ENCODE results near the gene CTBP1. TPM values are rescaled to one million over a fixed set of nuclear protein-coding genes. Genes with fewer than 3 reads are reported as not detected.
A peak's percentile ranks its signal among the peaks of the same experiment; 100 is the strongest.

Gene CTBP1
- total RNA-seq, 1 experiment from 2014 or later: 178 TPM

DNA sequence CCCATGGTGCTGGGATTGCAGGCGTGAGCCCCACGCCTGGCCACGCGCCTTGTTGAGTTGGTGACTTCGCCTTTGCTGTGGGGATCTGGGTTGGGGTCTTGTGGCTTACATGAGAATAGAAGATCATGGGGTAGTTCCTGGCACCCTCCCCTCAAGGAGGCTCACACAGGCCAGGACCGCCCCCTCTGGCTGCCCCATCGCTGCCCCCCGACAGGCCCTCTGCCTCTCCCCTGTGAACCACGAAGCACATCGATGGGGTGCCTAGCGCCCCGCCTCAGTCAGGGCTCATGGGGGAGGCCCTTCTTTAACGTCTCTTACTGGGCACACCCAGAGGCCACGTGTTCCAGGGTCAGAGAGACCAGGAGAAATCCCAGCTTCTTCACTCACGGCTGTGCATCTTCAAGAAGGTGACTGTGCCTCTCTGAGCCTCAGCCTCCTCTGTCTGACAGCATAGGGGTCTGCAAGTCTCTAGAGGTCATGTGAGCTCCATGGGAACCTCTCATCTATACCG is 53.0 kb downstream of the CTBP1 start:
- in situ Hi-C loops (cut with HindIII; ENCODE audit: low pct_unique_long_range_greater_than_20kb, low sequenced_read_pairs): no loop called here
- no peak for DNase-seq (ENCODE audit: low read depth)

DNA sequence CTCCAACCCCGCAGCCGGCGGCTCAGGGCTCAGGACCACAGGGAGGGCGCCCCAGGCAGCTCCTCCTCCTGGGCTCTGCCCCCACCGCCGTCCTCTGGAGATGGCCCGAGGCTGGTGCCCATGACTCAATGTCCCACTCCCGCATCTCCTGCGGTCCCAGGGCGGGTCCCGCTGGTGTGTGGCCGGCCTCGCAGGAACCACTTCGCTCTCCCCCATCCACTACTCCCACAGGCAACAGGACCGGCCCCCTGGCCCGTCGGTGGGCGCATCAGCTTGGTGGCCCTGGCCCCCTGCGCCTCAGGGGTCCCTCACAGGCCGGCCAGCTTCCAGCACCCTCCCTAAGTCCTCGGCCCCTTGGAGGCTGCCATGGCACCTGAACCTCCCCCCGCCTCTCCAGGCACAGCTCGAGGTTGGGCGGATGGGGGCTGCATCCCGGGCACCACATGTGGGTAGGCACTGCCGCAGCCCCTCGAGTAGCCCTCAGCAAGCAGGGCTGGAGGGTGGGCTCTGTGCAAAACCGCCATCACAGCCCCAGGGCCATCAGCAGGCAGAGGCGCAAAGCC is 53.7 kb downstream of the CTBP1 start:
- no peak for DNase-seq (ENCODE audit: low read depth)
- in situ Hi-C loops (cut with HindIII; ENCODE audit: low pct_unique_long_range_greater_than_20kb, low sequenced_read_pairs): no loop called here

DNA sequence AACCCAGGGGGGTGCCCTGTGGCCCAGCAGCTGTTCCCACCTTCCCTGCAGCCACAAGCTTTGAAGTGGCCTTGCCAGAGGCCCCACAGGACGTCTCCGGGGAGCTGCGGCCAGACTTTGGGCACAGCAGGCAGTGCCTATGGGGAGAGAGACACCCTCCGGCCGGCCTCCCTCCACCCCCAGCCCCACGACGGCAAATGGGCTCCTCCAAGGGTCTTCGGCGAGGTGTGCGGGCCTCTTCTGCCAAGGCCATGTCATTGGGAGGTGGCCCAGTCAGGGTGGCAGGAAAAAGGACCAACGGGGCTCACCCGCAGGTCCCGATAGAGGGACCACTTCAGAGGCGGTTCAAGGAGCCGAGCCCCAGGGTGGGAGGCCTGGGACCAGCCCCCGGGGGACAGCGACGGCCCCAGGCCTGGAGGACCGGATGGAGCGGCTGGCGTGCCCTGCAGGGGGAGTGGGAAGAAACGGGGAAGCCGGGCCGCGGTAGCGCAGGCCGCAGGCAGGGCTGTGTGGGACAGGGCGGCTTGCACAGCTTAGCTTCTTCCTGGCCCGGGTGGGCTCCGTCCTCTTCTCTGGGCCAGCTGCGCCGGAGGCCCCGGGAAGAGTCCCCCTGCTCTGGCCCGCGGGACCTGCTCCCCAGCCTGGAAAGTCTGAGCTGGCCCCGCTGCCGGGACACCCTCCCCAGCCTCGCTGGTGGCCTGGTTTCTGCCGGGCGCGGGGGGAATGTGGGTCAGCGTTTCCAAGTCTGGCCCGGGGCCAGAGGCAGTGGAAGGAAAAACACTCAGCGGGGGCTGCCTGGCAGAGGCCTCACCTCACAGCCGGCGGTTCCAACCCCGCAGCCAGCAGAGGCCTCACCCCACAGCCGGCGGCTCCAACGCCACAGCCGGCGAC is 54.7 kb downstream of the CTBP1 start:
- in situ Hi-C loops (cut with HindIII; ENCODE audit: low pct_unique_long_range_greater_than_20kb, low sequenced_read_pairs): no loop called here
- DNase-seq (ENCODE audit: low read depth): no peak

DNA sequence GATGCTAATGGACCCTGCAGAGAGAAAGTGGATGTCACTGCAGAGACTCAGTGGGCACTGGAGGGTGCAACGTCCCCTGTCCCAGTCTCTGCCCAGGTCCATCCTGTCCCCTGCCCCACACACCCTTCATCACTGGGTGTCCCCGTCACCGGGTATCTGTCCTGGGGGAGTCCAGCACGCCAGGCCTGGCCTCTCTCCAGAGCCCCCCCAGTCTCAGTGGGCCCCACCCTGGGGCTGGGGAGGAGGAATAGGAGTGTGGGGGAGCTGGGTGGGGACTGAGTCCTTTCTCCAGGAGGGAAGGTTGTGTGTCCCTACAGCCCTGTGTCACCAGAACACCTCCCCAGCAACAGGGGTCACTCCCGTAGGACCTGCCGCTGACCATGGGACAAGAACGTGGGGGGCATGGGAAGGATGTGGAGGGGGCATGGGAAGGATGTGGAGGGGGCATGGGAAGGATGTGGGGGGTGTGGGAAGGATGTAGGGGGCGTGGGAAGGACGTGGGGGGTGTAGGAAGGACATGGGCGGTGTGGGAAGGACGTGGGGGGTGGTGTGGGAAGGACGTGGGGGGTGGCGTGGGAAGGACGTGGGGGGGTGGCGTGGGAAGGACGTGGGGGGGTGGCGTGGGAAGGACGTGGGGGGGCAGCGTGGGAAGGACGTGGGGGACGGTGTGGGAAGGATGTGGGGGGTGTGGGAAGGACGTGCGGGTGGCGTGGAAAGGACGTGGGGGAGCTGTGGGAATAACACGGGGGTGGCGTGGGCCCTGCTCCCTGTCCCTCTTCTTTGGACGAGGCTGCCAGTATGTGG is 55.5 kb downstream of the CTBP1 start:
- in situ Hi-C loops (cut with HindIII; ENCODE audit: low pct_unique_long_range_greater_than_20kb, low sequenced_read_pairs): no loop called here
- DNase-seq (ENCODE audit: low read depth): no peak

DNA sequence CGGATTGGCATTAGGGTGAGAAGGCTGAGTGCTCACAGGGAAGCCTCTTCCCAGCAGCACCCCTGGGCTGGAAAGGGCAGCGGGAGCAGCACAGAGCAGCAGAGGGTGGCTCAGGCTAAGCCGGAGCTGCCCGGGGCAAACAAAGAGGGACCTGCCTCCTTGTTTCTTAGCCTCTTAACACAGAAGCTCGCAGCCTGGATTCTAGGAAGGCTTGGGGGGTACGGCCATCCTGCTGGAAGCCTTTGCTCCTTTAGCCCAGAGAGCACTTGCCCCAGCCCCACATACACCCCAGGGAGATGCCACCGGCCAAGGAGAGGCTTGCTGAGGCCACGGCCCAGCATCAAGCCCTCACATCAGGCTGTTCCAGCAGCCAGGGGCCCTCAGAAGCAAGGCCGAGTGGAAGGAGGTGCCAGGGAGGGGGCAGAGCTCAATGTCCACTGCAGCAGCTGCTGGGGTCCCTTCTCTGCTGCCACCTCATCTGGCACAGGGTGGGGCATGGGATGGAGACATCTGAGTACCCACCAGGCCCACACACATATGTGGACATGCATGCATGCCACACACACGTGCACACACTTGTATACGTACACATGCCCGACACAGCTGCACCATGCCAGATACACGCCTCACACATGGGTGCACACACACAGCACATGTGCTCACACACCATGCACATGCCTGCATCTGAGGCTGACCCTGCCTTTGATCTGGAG is 56.3 kb downstream of the CTBP1 start:
- no peak for DNase-seq (ENCODE audit: low read depth)
- in situ Hi-C loops (cut with HindIII; ENCODE audit: low pct_unique_long_range_greater_than_20kb, low sequenced_read_pairs): no loop called here

DNA sequence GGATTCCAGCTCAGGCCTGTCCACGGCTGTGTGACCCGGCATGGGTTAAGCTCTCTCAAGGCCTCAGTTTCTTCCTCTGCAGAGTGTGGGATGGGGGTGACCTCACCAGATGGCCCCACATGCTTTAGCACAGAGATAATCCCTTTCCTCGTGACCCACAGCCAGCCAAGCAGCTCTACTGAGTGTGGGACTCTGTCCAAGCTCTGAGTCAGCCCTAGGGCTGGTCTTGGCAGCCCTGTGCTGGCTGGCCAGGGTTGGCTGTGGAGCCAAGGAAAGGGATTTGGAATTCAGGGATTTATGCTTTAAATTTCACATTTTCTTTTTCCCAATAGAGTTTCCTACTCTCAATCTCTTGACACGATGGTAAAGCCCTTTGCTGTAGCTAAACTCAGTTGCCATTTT is 56.8 kb downstream of the CTBP1 start:
- DNase-seq (ENCODE audit: low read depth): peak; percentile 78
- in situ Hi-C loops (cut with HindIII; ENCODE audit: low pct_unique_long_range_greater_than_20kb, low sequenced_read_pairs): no loop called here

DNA sequence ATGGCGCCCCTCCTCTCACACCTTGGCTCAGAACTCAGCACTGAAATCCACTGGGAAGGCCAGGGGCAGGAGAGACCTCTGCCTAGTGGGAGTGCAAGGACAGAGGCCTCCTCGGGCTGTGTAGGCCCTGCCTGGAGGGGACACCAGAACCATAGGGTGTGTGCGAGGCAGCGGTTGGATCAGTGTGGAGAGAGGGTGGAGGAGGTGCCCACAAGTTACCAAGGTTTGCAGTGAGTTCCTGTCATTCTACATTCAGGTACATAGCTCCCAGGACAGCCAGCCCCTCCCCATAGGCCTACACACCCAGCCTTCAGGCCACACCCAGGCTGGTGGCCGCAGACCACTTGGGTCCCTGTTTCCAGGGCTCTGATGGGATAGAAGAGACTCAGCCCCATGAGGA is 57.3 kb downstream of the CTBP1 start:
- in situ Hi-C loops (cut with HindIII; ENCODE audit: low pct_unique_long_range_greater_than_20kb, low sequenced_read_pairs): no loop called here
- DNase-seq (ENCODE audit: low read depth): no peak

DNA sequence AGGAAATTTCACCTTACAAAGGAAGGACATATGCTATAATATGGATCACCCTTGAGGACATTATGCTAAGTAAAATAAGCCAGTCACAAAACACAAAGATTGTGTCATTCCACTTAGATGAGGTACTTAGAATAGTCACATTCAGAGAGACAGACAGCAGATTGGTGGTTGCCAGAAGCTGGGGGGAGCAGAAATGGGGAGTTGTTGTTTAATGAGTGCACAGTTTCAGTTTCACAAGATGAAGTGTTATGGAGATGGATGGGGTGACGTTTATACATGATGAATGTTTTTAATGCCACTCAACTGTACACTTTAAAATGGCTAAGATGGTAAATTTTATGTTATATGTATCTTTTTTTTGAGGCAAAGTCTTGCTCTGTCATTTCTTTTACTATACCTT is 61.7 kb downstream of the CTBP1 start:
- no peak for DNase-seq (ENCODE audit: low read depth)
- in situ Hi-C loops (cut with HindIII; ENCODE audit: low pct_unique_long_range_greater_than_20kb, low sequenced_read_pairs): no loop called here

DNA sequence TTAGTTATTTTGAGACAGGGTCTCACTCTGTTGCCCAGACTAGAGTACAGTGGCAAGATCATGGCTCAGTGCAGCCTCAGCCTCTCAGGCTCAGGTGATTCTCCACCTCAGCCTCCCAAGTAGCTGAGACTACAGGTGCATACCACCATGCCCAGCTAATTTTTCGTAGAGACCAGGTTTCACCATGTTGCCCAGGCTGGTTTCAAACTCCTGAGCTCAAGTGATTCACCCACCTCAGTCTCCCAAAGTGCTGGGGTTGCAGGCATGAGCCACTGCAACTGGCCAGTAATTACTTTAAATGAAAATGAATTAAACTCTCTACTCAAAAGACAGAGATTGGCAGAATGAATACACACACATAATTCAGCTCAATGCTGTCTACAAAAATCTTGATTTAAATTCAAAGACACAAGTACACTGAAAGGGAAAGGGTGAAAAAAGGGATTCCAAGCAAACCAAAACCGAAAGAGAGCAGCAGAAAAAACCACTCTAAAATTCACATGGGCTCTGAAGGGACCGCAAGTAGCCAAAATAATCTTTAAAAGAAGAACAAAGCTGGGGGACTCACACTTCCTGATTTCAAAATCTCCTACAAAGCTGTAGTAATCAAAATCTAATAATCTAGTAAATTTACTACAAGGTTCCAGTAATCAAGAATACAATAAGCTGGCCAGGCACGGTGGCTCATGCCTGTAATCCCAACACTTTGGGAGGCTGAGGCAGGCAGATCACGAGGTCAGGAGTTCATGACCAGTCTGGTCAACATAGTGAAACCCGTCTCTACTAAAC is 64.8 kb downstream of the CTBP1 start:
- in situ Hi-C loops (cut with HindIII; ENCODE audit: low pct_unique_long_range_greater_than_20kb, low sequenced_read_pairs): no loop called here
- DNase-seq (ENCODE audit: low read depth): no peak

DNA sequence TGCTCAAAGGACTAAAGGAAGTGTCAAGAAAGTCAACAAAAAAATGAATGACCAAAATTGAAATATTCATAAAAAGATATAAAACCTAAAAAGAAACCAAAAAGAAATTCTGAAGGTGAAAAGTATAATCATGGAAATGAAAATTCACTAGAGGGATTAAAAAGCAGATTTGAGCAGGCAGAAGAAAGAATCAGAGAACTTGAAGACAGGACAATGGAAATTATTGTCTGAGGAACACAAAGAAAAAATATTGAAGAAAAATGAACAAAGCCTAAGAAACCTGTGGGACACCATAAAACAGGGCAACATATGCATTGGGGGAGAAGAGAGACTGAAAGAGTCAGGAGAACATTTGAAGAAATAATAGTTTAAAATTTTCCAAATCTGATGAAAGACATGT is 66.6 kb downstream of the CTBP1 start:
- in situ Hi-C loops (cut with HindIII; ENCODE audit: low pct_unique_long_range_greater_than_20kb, low sequenced_read_pairs): no loop called here
- DNase-seq (ENCODE audit: low read depth): no peak

DNA sequence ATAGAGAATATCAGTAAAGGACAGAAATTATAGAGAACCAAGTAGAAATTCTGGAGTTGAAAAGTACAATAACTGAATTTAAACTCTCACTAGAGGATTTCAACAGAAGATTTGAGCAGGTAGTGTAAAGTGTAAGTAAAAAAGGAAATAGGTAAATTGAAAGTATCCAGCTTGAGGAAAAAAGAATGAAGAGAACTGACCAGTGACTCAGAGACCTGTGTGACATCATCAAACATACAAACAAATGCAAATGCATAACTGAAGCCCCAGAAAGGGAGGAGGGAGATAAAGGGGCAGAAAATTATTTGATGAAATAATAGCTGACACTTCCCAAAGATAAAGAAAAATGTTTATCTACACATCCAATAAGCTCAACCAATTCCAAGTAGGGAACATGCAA is 68.3 kb downstream of the CTBP1 start:
- no peak for DNase-seq (ENCODE audit: low read depth)
- in situ Hi-C loops (cut with HindIII; ENCODE audit: low pct_unique_long_range_greater_than_20kb, low sequenced_read_pairs): no loop called here

DNA sequence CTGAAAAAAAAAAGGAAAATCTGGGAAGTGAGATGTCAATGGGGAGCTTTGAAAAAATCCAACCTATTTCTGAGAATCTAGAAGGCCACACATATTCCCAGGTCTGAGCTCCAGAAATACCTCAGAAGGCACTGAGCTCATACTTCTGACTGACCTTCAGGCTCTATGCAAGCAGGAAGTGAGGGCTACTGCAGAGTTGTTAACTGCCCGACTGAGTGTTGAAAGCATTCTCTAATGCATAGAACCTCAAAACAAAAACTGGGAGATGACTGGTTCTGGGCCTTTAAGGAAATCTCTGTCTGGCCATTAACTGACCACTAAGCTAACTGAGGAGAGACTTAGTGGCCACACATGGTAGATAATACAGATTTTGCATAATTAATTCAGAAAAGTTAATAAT is 69.0 kb downstream of the CTBP1 start:
- in situ Hi-C loops (cut with HindIII; ENCODE audit: low pct_unique_long_range_greater_than_20kb, low sequenced_read_pairs): no loop called here
- no peak for DNase-seq (ENCODE audit: low read depth)

DNA sequence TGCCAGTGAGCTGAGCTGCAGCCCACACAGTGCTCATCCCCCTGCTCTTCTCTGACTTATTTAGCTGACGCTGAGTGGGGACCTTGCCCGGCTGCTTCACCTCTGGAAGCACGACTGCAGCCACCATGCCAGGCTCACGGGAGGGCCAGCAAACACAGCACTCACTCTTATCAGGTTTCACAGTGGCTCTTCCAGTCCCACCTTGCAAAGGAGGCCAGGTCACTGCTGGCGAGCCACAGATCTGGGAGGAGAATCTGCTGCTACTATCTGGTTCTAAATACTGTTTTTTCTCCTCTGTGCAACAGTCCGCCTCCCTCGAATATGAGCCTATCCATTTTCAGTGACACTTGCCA is 69.9 kb downstream of the CTBP1 start:
- in situ Hi-C loops (cut with HindIII; ENCODE audit: low pct_unique_long_range_greater_than_20kb, low sequenced_read_pairs): no loop called here
- no peak for DNase-seq (ENCODE audit: low read depth)

DNA sequence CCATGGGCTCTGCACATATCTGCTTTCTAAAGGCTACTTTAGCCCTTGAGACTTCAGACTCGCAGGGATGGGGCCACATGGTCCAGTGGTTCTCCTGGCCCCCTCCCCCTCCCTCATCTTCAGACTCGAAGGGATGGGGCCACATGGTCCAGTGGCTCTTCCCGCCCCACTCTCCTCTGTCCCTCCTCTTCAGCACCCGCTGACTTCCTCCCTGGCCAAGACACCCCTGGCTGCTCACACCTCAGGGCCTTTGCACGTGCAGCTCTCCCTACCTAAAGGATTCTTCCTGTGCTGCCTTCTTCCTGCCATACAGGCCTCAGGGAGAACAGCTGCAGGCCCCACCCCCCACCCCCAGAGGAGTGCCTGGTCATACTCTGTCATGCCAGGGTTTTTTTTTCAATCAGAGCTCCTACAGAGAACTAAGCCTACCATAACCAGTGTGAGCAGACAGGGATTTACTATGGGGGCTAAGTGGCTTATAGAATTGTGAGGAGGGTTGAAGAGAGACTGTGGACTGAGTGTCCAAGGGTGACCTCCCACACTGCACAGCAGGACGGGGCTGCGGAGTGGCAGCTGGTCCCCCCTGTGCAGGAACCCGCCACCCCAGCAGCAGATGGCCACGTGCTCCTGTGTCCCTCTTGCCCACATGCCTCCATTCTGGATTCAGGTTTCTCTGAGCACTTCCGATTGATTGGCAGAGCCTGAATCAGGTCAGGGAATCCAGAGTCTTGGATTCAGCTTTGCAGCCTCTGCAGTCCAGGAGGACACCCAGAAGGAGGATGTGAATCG is 70.4 kb downstream of the CTBP1 start:
- in situ Hi-C loops (cut with HindIII; ENCODE audit: low pct_unique_long_range_greater_than_20kb, low sequenced_read_pairs): no loop called here
- DNase-seq (ENCODE audit: low read depth): no peak

DNA sequence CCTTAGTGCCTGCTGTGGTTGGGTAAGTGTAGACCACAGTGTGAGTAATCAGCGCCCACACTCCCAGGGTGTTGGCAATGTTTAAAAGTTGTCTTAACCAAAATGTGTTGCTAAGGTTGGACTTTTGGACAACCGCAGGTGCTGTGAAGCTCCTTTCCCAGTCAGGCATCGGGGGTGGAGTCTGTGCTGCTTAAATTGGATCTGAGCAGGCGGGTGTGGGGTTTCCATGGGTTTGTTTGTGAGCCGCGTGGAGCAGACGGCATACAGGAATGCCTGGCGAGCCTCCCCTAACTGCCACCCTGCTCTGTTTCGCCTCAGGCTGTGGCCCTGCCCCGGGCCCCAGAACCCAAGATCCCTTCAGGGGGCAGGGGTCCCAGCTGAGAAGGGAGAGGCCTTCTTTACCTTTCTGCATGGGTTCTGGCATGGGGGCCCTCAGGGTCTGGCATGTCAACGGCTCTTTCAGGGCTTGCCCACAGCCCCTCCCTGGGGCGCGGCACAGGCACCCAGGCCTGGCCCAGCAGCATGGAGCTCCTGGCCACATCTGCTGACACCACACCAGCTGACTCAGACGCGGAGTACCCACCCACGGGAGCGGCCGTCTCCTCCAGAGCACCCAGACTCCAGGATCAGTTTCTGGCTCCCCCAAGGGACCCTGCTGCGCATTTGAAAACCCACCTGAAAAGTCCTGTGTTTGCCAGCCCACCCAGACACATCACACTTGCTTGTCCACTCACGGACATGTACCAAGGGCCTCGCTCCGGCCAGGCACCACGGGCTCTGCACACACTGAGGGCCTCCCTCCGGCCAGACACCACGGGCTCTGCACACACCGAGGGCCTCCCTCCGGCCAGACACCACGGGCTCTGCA is 71.4 kb downstream of the CTBP1 start:
- in situ Hi-C loops (cut with HindIII; ENCODE audit: low pct_unique_long_range_greater_than_20kb, low sequenced_read_pairs): no loop called here

More for the DNA sequence above, 71.4 kb downstream of the CTBP1 start:
- DNase-seq (ENCODE audit: low read depth): no peak

Measured in Caki2 (cell line).